Ovary (tissue), 9 donors: ENCODE data around the gene SHC4. TPM values are rescaled to one million over a fixed set of nuclear protein-coding genes. Genes with fewer than 3 reads are reported as not detected.
A peak's percentile ranks its signal among the peaks of the same experiment; 100 is the strongest.

ENCODE experiments used
- DNase-seq, 5 donors: peaks; one replicate each; pipeline ENCODE4 v3.0.0-alpha.2; 2019 to 2020
- H3K27ac ChIP-seq, 2 donors: fragments of 200-600 bp; one replicate each; pipeline versions ENCODE4 v1.5.1 to v1.8.0; 2019 to 2022
- H3K27me3 ChIP-seq: fragments of 200-600 bp; one replicate; pipeline ENCODE4 v1.8.0; 2022
- H3K36me3 ChIP-seq: fragments of 200-600 bp; sonication (generic); one replicate; pipeline ENCODE4 v1.5.1; 2019
- H3K4me1 ChIP-seq: one replicate; pipeline ENCODE4 v1.8.1; 2013; ENCODE audit warnings: mild to moderate bottlenecking, moderate library complexity; ENCODE audit not compliant: insufficient read depth
- H3K4me3 ChIP-seq: fragments of 200-600 bp; sonication (generic); one replicate; pipeline ENCODE4 v1.5.1; 2017
- H3K9me3 ChIP-seq, 2 donors: fragments of 200-600 bp in 1 of 2; sonication (generic) in 1 of 2; one replicate each; pipeline versions ENCODE4 v1.5.1 to v1.8.1; 2013 to 2019; ENCODE audit warnings: mild to moderate bottlenecking in 1 of 2, moderate library complexity in 1 of 2
- EP300 ChIP-seq: sonication (generic); formaldehyde crosslinking; IDR thresholded peaks from one replicate; pipeline ENCODE4 v1.6.1; 2017; ENCODE audit warnings: antibody characterized with exemption
- POLR2A ChIP-seq: fragments of 450-650 bp; IDR thresholded peaks from one replicate; pipeline ENCODE4 v1.6.1; 2017; ENCODE audit warnings: antibody characterized with exemption, mild to moderate bottlenecking, moderate library complexity
- WGBS, 3 donors: extraction: QIAGEN DNeasy Blood & Tissue Kit in 1 of 3; methylation state at CpG; one replicate each; pipeline versions ENCODE4 v1.1.5 to v1.1.7; 2013 to 2017; 5-methylcytosine and 5-hydroxymethylcytosine counted together
- intact Hi-C, 4 donors: fragments of 100-400 bp; cut with DNase I; formaldehyde crosslinking; loops; one replicate each; pipeline versions ENCODE4 v1.11.0 to v1.15.1; 2022 to 2023
- polyA plus RNA-seq, 2 donors: library from polyadenylated mRNA; stranded (reverse); fragments of 200-250 nt in 1 of 2; fragments of 350-450 nt in 1 of 2; fragmentation: Illumina TruSeq in 1 of 2; extraction: RNeasy Lipid Tissue Mini Kit (QIAGEN cat#74804) in 1 of 2; gene quantifications; one replicate each; pipeline ENCODE4 v1.2.3, GENCODE V29; 2013 to 2014
- total RNA-seq, 7 donors: library from RNA; depleted of rRNA in 2 of 7; stranded (reverse); fragments of >200 nt in 2 of 7; fragmentation: NEBNext Ultra II Directional in 3 of 7; extraction: Animal tissue kit (Norgen Biotek cat#: 25700) in 3 of 7; gene quantifications; one replicate each; pipeline versions ENCODE4 v1.1.0 to v1.2.4, GENCODE V29; 2016 to 2023
- TF ChIP-seq, protein P1 (sequence below), 3 donors: fragments of 450-650 bp in 2 of 3; fragments of 200-600 bp in 1 of 3; IDR thresholded peaks; one replicate each; pipeline versions ENCODE4 v1.5.1 to v1.8.0; 2016 to 2022; ENCODE audit warnings: antibody characterized with exemption in 3 of 3, mild to moderate bottlenecking in 1 of 3
- donor health status: DM: no; HTN: no; CAD: no; lungs with moderate emphysema.
- donor health status: DM: no; HTN: no; CAD: no.
- donor health status: Bipolar disorder and iron deficiency.
- donor health status: DM: yes; HTN: yes; CAD: no.
- donor health status: DM: no; HTN: no; CAD: no.
- donor health status: DM: yes; HTN: yes; CAD: no.

Gene SHC4
- total and polyA plus RNA-seq, 9 donors, result 0.10 to 1.8 (median 0.35) TPM

- H3K9me3 ChIP-seq, result no peaks in the 10 kb centered on the region
- no peak overlapping the region for H3K27ac ChIP-seq
- DNase-seq, result no peak
- TF ChIP-seq POLR2A, result no peak
- TF ChIP-seq, protein P1, sequence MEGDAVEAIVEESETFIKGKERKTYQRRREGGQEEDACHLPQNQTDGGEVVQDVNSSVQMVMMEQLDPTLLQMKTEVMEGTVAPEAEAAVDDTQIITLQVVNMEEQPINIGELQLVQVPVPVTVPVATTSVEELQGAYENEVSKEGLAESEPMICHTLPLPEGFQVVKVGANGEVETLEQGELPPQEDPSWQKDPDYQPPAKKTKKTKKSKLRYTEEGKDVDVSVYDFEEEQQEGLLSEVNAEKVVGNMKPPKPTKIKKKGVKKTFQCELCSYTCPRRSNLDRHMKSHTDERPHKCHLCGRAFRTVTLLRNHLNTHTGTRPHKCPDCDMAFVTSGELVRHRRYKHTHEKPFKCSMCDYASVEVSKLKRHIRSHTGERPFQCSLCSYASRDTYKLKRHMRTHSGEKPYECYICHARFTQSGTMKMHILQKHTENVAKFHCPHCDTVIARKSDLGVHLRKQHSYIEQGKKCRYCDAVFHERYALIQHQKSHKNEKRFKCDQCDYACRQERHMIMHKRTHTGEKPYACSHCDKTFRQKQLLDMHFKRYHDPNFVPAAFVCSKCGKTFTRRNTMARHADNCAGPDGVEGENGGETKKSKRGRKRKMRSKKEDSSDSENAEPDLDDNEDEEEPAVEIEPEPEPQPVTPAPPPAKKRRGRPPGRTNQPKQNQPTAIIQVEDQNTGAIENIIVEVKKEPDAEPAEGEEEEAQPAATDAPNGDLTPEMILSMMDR (IDR thresholded peaks at IDR 0.05), result no peak
- TF ChIP-seq EP300, result no peak
- H3K36me3 ChIP-seq, result no peaks in the 10 kb centered on the region
- H3K4me3 ChIP-seq, result peak overlapping the region; percentile 53
- intact Hi-C loops, result no loop called here
- WGBS, 3 donors, result 7 to 11% (median 9%) methylated on average over 25 of the region's 25 CpGs
- H3K4me1 ChIP-seq, result peaks cover 2% of the 10 kb centered on the region
- H3K27me3 ChIP-seq, result no peaks in the 10 kb centered on the region
Measured at GRCh38 chr15:48811325-48811958, 152.3 kb downstream of the SHC4 start.

- peak; percentile 97 to 99 (median 98) for DNase-seq
- TF ChIP-seq EP300 (no peak), POLR2A (no peak)
- TF ChIP-seq, protein P1 (IDR thresholded peaks at IDR 0.05), result no peak
- Histone ChIP-seq H3K27me3 (no peaks in the 10 kb centered on the region), H3K27ac (peak within 1 kb of the TSS in 1 of 2 donors; percentile 19), H3K36me3 (no peaks in the 10 kb centered on the region), H3K4me1 (peaks cover 2% of the 10 kb centered on the region), H3K4me3 (peak within 1 kb of the TSS; percentile 53), H3K9me3 (no peaks in the 10 kb centered on the region)
- 0% methylated on average over 48 to 51 of the region's 51 CpGs for WGBS, 3 donors
- intact Hi-C loops, result no loop called here
Measured at GRCh38 chr15:48810414-48811324, 153.1 kb downstream of the SHC4 start, which contains the start of gene CEP152. Gene CEP152, minus strand, starts transcription at chr15:48811069. Its CDS starts 5,420 bp downstream, at chr15:48805649.

GRCh38 chr15:48806151-48806550, 157.6 kb downstream of the SHC4 start:
- intact Hi-C loops, result loop anchor here in 3 of 4 donors (10.0 kb wide), 2 partner anchors 161 to 451 kb away; partner anchors contain the start of gene FBN1 (in 2 of the 3)
- DNase-seq, result no peak
- WGBS, 3 donors, result 47 to 70% (median 70%) methylated on average over 2 of the region's 2 CpGs

DNA sequence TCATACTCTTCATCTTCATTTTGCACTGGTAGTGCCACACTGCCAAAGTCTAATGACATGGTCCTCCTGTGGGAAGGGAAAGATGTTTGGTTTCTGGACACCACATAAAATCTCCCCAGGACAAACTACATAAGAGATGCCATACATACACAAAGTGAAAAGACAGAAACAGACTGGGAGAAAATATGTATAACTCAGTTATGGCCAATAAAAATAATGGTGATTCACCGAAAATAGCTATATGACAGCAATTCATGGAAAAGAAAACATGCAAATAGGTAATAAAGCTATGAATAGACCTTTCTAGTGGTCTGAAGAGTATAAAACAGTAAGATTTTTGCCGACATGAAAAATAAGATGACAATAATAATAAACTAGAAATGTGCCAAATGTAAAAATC, 158.1 kb downstream of the SHC4 start:
- no peak overlapping the region for H3K27ac ChIP-seq
- WGBS, 3 donors, result 29 to 39% (median 33%) methylated on average over 2 of the region's 2 CpGs
- no peak for DNase-seq
- H3K4me3 ChIP-seq, result no peak overlapping the region
- no peaks in the 10 kb centered on the region for H3K36me3 ChIP-seq
- no peaks in the 10 kb centered on the region for H3K27me3 ChIP-seq
- TF ChIP-seq POLR2A (no peak), EP300 (no peak)
- TF ChIP-seq, protein P1 (IDR thresholded peaks at IDR 0.05), result no peak
- H3K4me1 ChIP-seq, result peaks cover 2% of the 10 kb centered on the region
- intact Hi-C loops, result loop anchor here in 3 of 4 donors (10.0 kb wide), 2 partner anchors 161 to 451 kb away; partner anchors contain the start of gene FBN1 (in 2 of the 3)
- H3K9me3 ChIP-seq, result no peaks in the 10 kb centered on the region

More at GRCh38 chr15:48806151-48806550, 157.6 kb downstream of the SHC4 start:
- H3K27me3 ChIP-seq, result no peaks in the 10 kb centered on the region
- peaks cover 2% of the 10 kb centered on the region for H3K4me1 ChIP-seq
- H3K36me3 ChIP-seq, result no peaks in the 10 kb centered on the region
- no peaks in the 10 kb centered on the region for H3K9me3 ChIP-seq
- H3K4me3 ChIP-seq, result no peak overlapping the region
- no peak for TF ChIP-seq POLR2A
- no peak overlapping the region for H3K27ac ChIP-seq
